HCT116 (cell line): ENCODE results near the gene SPATC1L. TPM values are rescaled to one million over a fixed set of nuclear protein-coding genes. Genes with fewer than 3 reads are reported as not detected.

Experiments used
- ATAC-seq: fragments of 200-7000 bp; cut with Tn5 transposase; 2 replicates; pipeline ENCODE4 v1.9.1; 2020; ENCODE audit warnings: mild to moderate bottlenecking, moderate library complexity
- BruUV-seq: library from RNA; stranded (reverse); fragments of 400-500 nt; replicated peaks from 2 replicates; lab custom pipeline; 2021; lab: Mats Ljungman, UMichigan
- CTCF ChIA-PET: fragments of 300-600 bp; sonication (Branson Sonifier 250); formaldehyde crosslinking; loops from one replicate; lab custom pipeline; 2021; ENCODE audit warnings: antibody characterized with exemption; lab: Charles Lee
- POLR2A ChIA-PET: fragments of 300-600, 350-600 bp; sonication (Branson Sonifier 250); formaldehyde crosslinking; loops from one replicate; lab custom pipeline; 2021; ENCODE audit warnings: antibody characterized with exemption; lab: Charles Lee
- RAD21 ChIA-PET, 2 experiments: fragments of 300-600 bp; sonication (Branson Sonifier 250); formaldehyde crosslinking; loops; one replicate each; lab custom pipeline; 2023; ENCODE audit warnings: low total read pairs in 2 of 2; ENCODE audit not compliant: uncharacterized antibody in 2 of 2, unreplicated experiment in 2 of 2, low non-redundant PET in 1 of 2; lab: Charles Lee
- DNase-seq: peaks from one replicate; pipeline ENCODE4 v3.0.0-alpha.2; 2010; ENCODE audit warnings: low read depth, low spot score
- H2AFZ ChIP-seq: fragments of 200-600 bp; shearing (Covaris generic), sonication (generic); 2 replicates; pipeline ENCODE4 v1.6.1; 2017; ENCODE audit warnings: low read depth, mixed run types, mixed read lengths, antibody characterized with exemption, low read length; ENCODE audit not compliant: poor library complexity, severe bottlenecking
- H3K27ac ChIP-seq: 2 replicates; pipeline ENCODE4 v1.5.1; 2012; ENCODE audit warnings: low read depth, low read length
- H3K27me3 ChIP-seq: fragments of 200-600 bp; sonication (generic); 2 replicates; pipeline ENCODE4 v1.6.1; 2016; ENCODE audit warnings: mixed run types, low read length, mixed read lengths; ENCODE audit not compliant: insufficient read depth
- H3K36me3 ChIP-seq, 2 experiments: fragments of 200-500 bp in 1 of 2; fragments of 200-600 bp in 1 of 2; sonication (Bioruptor generic) in 1 of 2; sonication (generic) in 1 of 2; 2 replicates each; pipeline versions ENCODE4 v1.5.1 to v1.6.1; 2014 to 2016; ENCODE audit warnings: low read length in 2 of 2, inconsistent platforms in 1 of 2, mixed read lengths in 1 of 2, mixed run types in 1 of 2; ENCODE audit not compliant: insufficient read depth in 2 of 2, control insufficient read depth in 1 of 2
- H3K4me1 ChIP-seq, 2 experiments: fragments of 200-600 bp in 1 of 2; sonication (generic) in 1 of 2; 2 replicates each; pipeline versions ENCODE4 v1.5.1 to v1.6.1; 2012 to 2017; ENCODE audit warnings: low read length in 2 of 2, inconsistent platforms in 1 of 2, mild to moderate bottlenecking in 1 of 2, mixed read lengths in 1 of 2, mixed run types in 1 of 2, moderate library complexity in 1 of 2; ENCODE audit not compliant: insufficient read depth in 2 of 2, control insufficient read depth in 1 of 2
- H3K4me2 ChIP-seq: fragments of 200-600 bp; sonication (generic); 2 replicates; pipeline ENCODE4 v1.6.1; 2017; ENCODE audit warnings: mixed run types, low read length, mixed read lengths
- H3K4me3 ChIP-seq, 2 experiments: fragments of 200-600 bp in 1 of 2; sonication (generic) in 1 of 2; replicated peaks in 1 of 2; 2 replicates each; pipeline ENCODE4 v1.5.1; 2011 to 2016; ENCODE audit warnings: low read length in 2 of 2, control low read depth in 1 of 2, low read depth in 1 of 2, mild to moderate bottlenecking in 1 of 2, mixed read lengths in 1 of 2, mixed run types in 1 of 2
- H3K79me2 ChIP-seq: fragments of 200-600 bp; sonication (generic); 2 replicates; pipeline ENCODE4 v1.6.1; 2017; ENCODE audit warnings: mild to moderate bottlenecking, mixed run types, low read length, moderate library complexity, mixed read lengths; ENCODE audit not compliant: insufficient read depth
- H3K9ac ChIP-seq: fragments of 200-600 bp; sonication (generic); 2 replicates; pipeline ENCODE4 v1.6.1; 2016; ENCODE audit warnings: low read length, mixed read lengths
- H3K9me2 ChIP-seq: fragments of 200-600 bp; sonication (generic), shearing (Covaris generic); 2 replicates; pipeline ENCODE4 v1.6.1; 2017; ENCODE audit warnings: mixed run types, mild to moderate bottlenecking, moderate library complexity; ENCODE audit not compliant: insufficient read depth
- H3K9me3 ChIP-seq, 2 experiments: fragments of 200-500 bp in 1 of 2; fragments of 200-600 bp in 1 of 2; sonication (Bioruptor generic) in 1 of 2; sonication (generic) in 1 of 2; 2 replicates each; pipeline ENCODE4 v1.6.1; 2014 to 2017; ENCODE audit warnings: low read length in 2 of 2, mixed read lengths in 2 of 2, inconsistent platforms in 1 of 2, low read depth in 1 of 2, mild to moderate bottlenecking in 1 of 2, mixed run types in 1 of 2, moderate library complexity in 1 of 2; ENCODE audit not compliant: control insufficient read depth in 1 of 2, insufficient read depth in 1 of 2
- H4K20me1 ChIP-seq: fragments of 200-600 bp; sonication (generic), shearing (Covaris generic); 2 replicates; pipeline ENCODE4 v1.6.1; 2017; ENCODE audit warnings: mixed run types, mild to moderate bottlenecking, moderate library complexity; ENCODE audit not compliant: insufficient read depth
- CTCF ChIP-seq, 3 experiments: fragments of 200-600 bp in 1 of 3; sonication (generic) in 1 of 3; IDR thresholded peaks in 2 of 3; conservative IDR thresholded peaks in 1 of 3; 2 replicates each; pipeline ENCODE4 v1.5.1; 2012 to 2017; ENCODE audit warnings: low read depth in 2 of 3, low read length in 2 of 3, antibody characterized with exemption in 1 of 3, borderline replicate concordance in 1 of 3, control low read depth in 1 of 3, mild to moderate bottlenecking in 1 of 3, mixed read lengths in 1 of 3, mixed run types in 1 of 3, moderate library complexity in 1 of 3; ENCODE audit not compliant: insufficient read depth in 1 of 3
- EZH2 ChIP-seq: fragments of 200-600 bp; sonication (generic); IDR thresholded peaks from 2 replicates; pipeline ENCODE4 v1.6.1; 2017; ENCODE audit warnings: antibody characterized with exemption, mixed run types
- FOSL1 ChIP-seq: IDR thresholded peaks from 2 replicates; pipeline ENCODE4 v1.6.1; 2012; ENCODE audit warnings: low read depth
- POLR2AphosphoS5 ChIP-seq: IDR thresholded peaks from 2 replicates; pipeline ENCODE4 v1.6.1; 2011; ENCODE audit warnings: mild to moderate bottlenecking, low read depth, low read length, moderate library complexity
- REST ChIP-seq: IDR thresholded peaks from 2 replicates; pipeline ENCODE4 v1.6.1; 2012; ENCODE audit warnings: low read depth
- SIN3A ChIP-seq: IDR thresholded peaks from 2 replicates; pipeline ENCODE4 v1.6.1; 2012; ENCODE audit warnings: low read depth
- SRF ChIP-seq: IDR thresholded peaks from 2 replicates; pipeline ENCODE4 v1.6.1; 2012; ENCODE audit warnings: low read depth
- ZBTB33 ChIP-seq: IDR thresholded peaks from 2 replicates; pipeline ENCODE4 v1.6.1; 2011; ENCODE audit warnings: mild to moderate bottlenecking, low read length, moderate library complexity; ENCODE audit not compliant: insufficient replicate concordance; ENCODE audit errors: extremely low read depth
- intact Hi-C: fragments of 100-400 bp; cut with micrococcal nuclease; formaldehyde crosslinking; loops from 2 replicates; pipeline ENCODE4 v1.10.0; 2022
- total RNA-seq: library from RNA; stranded (reverse); gene quantifications from one replicate; pipeline ENCODE4 v1.2.1, GENCODE V29; 2021; ENCODE audit not compliant: unreplicated experiment

SPATC1L gene
- total RNA-seq, 1 experiment from 2014 or later: 1.3 TPM

- H4K20me1 ChIP-seq: no peaks in the 10 kb centered on the region
- ChIA-PET CTCF (interaction anchor here (0.9 to 1.4 kb wide), 7 partner anchors 10 to 486 kb away, joined by 3 to 18 read pairs (median 5); no protein-coding TSS in a partner anchor), POLR2A (interaction anchor here (1.2 kb wide), 1 partner anchor 10 kb away, joined by 5 read pairs; no protein-coding TSS in a partner anchor), RAD21 (no interaction called here)
- H3K79me2 ChIP-seq: no peaks in the 10 kb centered on the region
- DNase-seq (no peak), ATAC-seq (peak; percentile 91)
- H3K4me3 ChIP-seq: no peak overlapping the region
- H3K36me3 ChIP-seq: no peaks in the 10 kb centered on the region
- intact Hi-C loops: no loop called here
- no TSS peak for BruUV-seq
- no peak overlapping the region for H2AFZ ChIP-seq
- no peak overlapping the region for H3K9ac ChIP-seq
- H3K27ac ChIP-seq: peak overlapping the region; percentile 69; the same call in 1 of the 2 replicates
- H3K27me3 ChIP-seq: no peaks in the 10 kb centered on the region
- peak overlapping the region; percentile 41 for H3K4me2 ChIP-seq
- H3K9me2 ChIP-seq: no peaks in the 10 kb centered on the region
- TF ChIP-seq CTCF (IDR thresholded peaks at IDR 0.05 in 2 of 3, conservative IDR thresholded peaks at IDR 0.05 in 1 of 3; ENCODE audit: borderline replicate concordance in 1 of 3, insufficient read depth in 1 of 3, low read depth in 2 of 3, low read length in 2 of 3): peak in 2 of 3 experiments; percentile 85 to 96; a peak in 4 of 6 replicates
- no peak for TF ChIP-seq SRF
- TF ChIP-seq EZH2: no peak
- TF ChIP-seq SIN3A: no peak
- TF ChIP-seq FOSL1: no peak
- no peak for TF ChIP-seq POLR2AphosphoS5
- TF ChIP-seq ZBTB33: no peak
- no peak for TF ChIP-seq REST
- no peaks in the 10 kb centered on the region for H3K9me3 ChIP-seq
- H3K4me1 ChIP-seq: peaks cover 7 to 8% of the 10 kb centered on the region in 2 experiments; a peak in 3 of 4 replicates
Measured at GRCh38 chr21:46153247-46154154, 30.8 kb downstream of the SPATC1L start.
